Measurements from ENCODE around the gene PEDS1.

PEDS1 gene

DNA sequence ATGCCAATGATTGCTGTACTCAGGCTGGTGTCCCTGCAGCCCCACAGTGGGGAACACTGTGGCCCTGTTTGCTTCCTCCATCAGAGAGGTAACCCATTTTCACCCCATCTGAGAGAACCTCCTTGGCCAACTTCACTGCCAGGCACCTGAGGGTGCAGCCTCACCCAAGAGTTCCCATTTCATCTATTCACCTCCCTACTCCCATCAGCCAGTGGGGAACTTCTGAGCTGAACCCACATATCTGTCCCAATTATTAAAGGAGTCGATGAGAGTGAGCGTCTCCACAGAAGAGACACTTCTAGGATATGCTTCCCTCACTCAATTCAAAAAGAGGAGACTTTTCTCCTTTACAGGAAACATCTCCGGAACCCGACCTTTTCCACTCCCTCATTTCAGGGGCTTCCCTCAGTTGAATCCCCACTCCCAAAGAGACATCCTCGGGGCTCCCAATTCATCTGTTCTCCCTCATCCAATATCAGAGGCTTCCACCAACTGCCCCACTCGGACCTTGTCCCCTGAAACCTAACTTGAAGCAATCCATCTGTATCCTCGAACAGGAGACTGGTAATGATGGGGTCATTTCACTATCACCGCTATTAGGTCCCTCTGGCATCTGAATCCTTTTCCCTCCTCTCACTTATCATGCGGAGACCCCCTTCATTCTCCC lies 41.6 kb downstream of the PEDS1 start:
- Histone ChIP-seq H3K27me3 (ENCODE audit: insufficient read depth, low read depth, severe bottlenecking) (no peaks in the 10 kb centered on the region), H3K4me3 (ENCODE audit: low read depth, low read length) (peak overlapping the region; percentile 90), H3K27ac (no peak overlapping the region; the same call in 1 of the 2 replicates), H3K9me3 (ENCODE audit: severe bottlenecking) (no peaks in the 10 kb centered on the region), H3K36me3 (peaks cover 14% of the 10 kb centered on the region)
- TF ChIP-seq, protein P1, sequence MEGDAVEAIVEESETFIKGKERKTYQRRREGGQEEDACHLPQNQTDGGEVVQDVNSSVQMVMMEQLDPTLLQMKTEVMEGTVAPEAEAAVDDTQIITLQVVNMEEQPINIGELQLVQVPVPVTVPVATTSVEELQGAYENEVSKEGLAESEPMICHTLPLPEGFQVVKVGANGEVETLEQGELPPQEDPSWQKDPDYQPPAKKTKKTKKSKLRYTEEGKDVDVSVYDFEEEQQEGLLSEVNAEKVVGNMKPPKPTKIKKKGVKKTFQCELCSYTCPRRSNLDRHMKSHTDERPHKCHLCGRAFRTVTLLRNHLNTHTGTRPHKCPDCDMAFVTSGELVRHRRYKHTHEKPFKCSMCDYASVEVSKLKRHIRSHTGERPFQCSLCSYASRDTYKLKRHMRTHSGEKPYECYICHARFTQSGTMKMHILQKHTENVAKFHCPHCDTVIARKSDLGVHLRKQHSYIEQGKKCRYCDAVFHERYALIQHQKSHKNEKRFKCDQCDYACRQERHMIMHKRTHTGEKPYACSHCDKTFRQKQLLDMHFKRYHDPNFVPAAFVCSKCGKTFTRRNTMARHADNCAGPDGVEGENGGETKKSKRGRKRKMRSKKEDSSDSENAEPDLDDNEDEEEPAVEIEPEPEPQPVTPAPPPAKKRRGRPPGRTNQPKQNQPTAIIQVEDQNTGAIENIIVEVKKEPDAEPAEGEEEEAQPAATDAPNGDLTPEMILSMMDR (IDR thresholded peaks at IDR 0.05; ENCODE audit: low read depth, low read length), result no peak
- no peak for DNase-seq

DNA sequence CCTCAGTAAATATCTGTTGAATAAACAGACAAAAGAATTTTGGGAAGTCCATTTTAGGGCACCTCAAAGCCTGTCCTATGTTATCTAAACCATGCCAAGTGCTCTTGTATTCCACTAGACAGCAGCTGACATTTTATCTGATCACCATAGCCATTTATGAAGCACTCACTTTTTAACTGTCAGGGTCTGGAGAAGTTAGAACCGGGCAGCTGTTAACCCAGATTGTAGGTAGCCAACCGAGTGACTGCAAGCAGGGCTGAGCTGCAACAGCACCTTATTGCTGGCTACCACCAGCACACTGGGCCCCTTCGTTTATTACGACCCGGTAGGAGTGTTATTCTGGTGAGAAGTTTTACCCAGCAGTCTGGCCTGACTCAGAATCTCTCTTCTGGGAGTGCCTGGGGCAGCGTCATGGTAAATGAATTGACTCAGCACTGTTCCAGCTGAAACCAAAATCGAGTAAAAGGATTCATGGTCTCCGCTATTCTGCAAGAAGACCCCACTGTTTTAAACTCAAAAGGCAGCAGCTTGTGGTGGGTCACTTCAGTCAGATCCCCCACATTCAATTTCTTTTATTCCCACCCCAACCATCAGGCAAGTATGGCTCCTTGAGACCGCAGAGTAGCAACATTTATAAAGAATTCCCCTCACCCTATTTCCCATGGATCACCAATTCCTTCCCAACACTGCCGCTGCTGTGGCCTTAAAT lies 42.2 kb downstream of the PEDS1 start:
- no peak for DNase-seq
- H3K9me3 ChIP-seq (ENCODE audit: severe bottlenecking), result no peaks in the 10 kb centered on the region
- peaks cover 15% of the 10 kb centered on the region for H3K36me3 ChIP-seq
- no peak overlapping the region for H3K4me3 ChIP-seq (ENCODE audit: low read depth, low read length)
- no peaks in the 10 kb centered on the region for H3K27me3 ChIP-seq (ENCODE audit: insufficient read depth, low read depth, severe bottlenecking)
- no peak overlapping the region for H3K27ac ChIP-seq
- TF ChIP-seq, protein P1 (IDR thresholded peaks at IDR 0.05; ENCODE audit: low read depth, low read length), result no peak

DNA sequence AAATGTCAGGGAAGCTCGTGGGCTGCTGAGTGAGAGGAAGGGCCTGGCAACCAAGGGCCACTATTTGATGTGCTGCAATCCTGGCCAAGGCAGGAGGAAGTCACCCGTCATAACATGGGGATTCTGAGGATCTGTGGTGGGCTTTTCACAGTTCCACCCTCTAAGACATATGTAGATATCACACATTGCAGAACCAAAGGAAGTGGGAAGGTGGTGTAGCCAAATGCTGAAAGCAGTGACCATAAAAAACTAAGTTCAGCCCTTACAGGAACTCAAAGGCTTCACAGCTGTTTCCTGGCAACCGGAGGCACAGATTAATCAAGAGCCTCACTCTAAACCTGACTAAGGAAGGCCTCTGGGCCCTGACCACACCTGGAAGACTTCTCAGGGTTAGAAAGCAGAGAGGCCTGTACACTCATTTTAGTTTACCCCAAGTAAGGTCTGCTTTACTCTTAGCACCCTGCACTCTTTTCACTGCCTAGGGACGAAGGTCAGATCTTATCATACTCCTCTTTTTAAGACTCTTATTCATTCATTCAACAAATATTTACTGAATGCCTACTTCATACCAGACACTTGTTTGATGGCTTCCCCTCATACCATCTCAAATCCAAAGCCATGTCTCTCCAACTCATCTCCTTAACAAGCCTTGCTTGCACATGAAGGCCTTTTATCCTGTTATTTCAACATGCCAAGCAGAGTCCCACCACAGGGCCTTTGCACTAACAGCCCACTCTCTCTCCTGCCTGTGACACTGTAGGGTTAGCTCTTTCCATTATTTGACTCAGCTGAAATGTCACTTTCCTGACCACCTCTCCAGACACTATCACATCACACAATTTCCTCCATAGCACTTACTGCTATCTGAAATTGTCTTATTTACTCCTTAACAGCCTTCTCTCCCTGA lies 43.1 kb downstream of the PEDS1 start:
- TF ChIP-seq, protein P1 (IDR thresholded peaks at IDR 0.05; ENCODE audit: low read depth, low read length), result no peak
- H3K36me3 ChIP-seq, result peaks cover 15% of the 10 kb centered on the region
- no peak overlapping the region for H3K27ac ChIP-seq
- H3K27me3 ChIP-seq (ENCODE audit: insufficient read depth, low read depth, severe bottlenecking), result no peaks in the 10 kb centered on the region
- H3K9me3 ChIP-seq (ENCODE audit: severe bottlenecking), result no peaks in the 10 kb centered on the region
- DNase-seq, result no peak
- H3K4me3 ChIP-seq (ENCODE audit: low read depth, low read length), result no peak overlapping the region

DNA sequence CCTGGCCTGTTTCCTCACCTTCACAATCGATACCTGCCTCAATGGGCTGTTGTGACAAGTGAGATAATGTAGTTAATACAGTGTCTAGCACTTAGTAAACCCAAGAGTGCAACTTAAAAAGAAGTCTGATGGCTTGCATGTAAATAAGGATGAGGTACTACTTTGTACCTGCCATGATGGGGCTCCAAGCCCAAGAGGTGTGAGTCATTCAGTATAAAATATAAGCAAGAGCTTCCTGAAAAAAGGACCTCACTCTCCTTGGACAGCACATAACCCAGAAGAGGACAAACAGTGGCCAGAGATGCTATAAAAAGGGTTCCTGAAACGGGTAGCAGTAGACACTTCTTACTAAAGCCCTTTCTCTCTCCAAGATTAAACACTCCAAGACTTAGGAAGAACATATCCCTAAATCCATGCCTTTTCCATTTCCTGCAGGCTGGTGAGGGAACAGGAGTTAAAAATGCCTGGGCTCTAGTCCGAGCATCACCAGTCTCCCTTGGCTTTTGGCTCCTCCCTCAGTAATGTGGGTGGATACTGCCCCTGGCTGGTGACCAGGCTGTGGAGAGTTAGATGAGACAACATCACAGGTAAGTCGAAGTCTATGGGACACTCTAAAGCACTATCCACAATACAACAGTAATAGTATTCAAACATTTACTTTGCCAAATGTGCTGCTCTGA lies 44.8 kb downstream of the PEDS1 start:
- no peak overlapping the region for H3K27ac ChIP-seq
- TF ChIP-seq, protein P1 (IDR thresholded peaks at IDR 0.05; ENCODE audit: low read depth, low read length), result no peak
- DNase-seq, result no peak
- peaks cover 15% of the 10 kb centered on the region for H3K36me3 ChIP-seq
- no peaks in the 10 kb centered on the region for H3K9me3 ChIP-seq (ENCODE audit: severe bottlenecking)
- H3K4me3 ChIP-seq (ENCODE audit: low read depth, low read length), result no peak overlapping the region
- H3K27me3 ChIP-seq (ENCODE audit: insufficient read depth, low read depth, severe bottlenecking), result no peaks in the 10 kb centered on the region

DNA sequence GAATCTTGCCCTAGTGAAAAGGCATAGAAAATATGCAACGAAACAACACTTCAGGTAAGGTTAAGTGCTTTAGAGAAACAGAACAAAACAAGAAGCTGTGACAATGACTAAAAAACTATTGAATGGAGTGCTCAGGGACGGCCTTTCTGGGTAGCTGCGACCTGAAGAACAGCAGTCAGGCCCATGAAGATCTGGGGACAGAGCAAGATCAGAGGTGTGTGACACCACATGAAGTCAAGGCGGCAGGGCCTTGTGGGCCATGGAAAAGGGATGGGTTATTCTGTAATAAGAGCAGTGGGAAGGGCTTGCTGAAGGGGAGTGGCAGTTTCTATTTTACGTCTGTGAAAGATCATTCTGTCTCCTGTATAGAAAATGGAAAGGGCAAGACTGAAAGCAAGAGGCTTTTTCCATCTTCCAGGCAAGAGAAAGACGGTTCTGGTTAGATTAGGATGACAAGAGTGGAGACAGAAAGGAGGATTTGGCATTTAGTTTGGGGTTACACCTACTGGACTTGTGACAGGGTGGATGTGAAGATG lies 45.7 kb downstream of the PEDS1 start:
- H3K27ac ChIP-seq, result no peak overlapping the region
- no peaks in the 10 kb centered on the region for H3K9me3 ChIP-seq (ENCODE audit: severe bottlenecking)
- H3K36me3 ChIP-seq, result peaks cover 19% of the 10 kb centered on the region

More for the DNA sequence above, 45.7 kb downstream of the PEDS1 start:
- DNase-seq, result no peak
- no peaks in the 10 kb centered on the region for H3K27me3 ChIP-seq (ENCODE audit: insufficient read depth, low read depth, severe bottlenecking)
- H3K4me3 ChIP-seq (ENCODE audit: low read depth, low read length), result no peak overlapping the region
- TF ChIP-seq, protein P1 (IDR thresholded peaks at IDR 0.05; ENCODE audit: low read depth, low read length), result no peak
